CD14-positive monocyte (primary cell): ENCODE measurements around the gene MXRA5. TPM values are rescaled to one million over a fixed set of nuclear protein-coding genes. Genes with fewer than 3 reads are reported as not detected.

Source experiments
- DNase-seq, 3 donors: peaks; one replicate each; pipeline ENCODE4 v3.0.0-alpha.2; 2011 to 2022
- H2AFZ ChIP-seq: 2 replicates; pipeline ENCODE4 v1.6.0; 2012; ENCODE audit warnings: mild to moderate bottlenecking, low read depth, low read length, inconsistent platforms; ENCODE audit not compliant: insufficient read depth, poor library complexity, severe bottlenecking
- H3K27ac ChIP-seq, 2 donors: 1 replicate in 1 of 2; 2 replicates in 1 of 2; pipeline ENCODE4 v1.5.1; 2012 to 2013; ENCODE audit warnings: low read length in 2 of 2, control low read depth in 1 of 2, inconsistent platforms in 1 of 2, low read depth in 1 of 2, mild to moderate bottlenecking in 1 of 2
- H3K27me3 ChIP-seq, 2 donors: one replicate each; pipeline versions ENCODE4 v1.6.0 to v1.6.1; 2011 to 2013; ENCODE audit warnings: low read length in 2 of 2; ENCODE audit not compliant: control insufficient read depth in 2 of 2, insufficient read depth in 2 of 2
- H3K36me3 ChIP-seq, 2 donors: replicated peaks in 1 of 2; 1 replicate in 1 of 2; 2 replicates in 1 of 2; pipeline versions ENCODE4 v1.5.1 to v1.6.1; 2012 to 2013; ENCODE audit warnings: low read length in 2 of 2, control low read depth in 1 of 2, inconsistent platforms in 1 of 2, mild to moderate bottlenecking in 1 of 2; ENCODE audit not compliant: insufficient read depth in 2 of 2, control insufficient read depth in 1 of 2
- H3K4me1 ChIP-seq, 2 donors: 1 replicate in 1 of 2; 2 replicates in 1 of 2; pipeline versions ENCODE4 v1.5.1 to v1.6.1; 2012 to 2013; ENCODE audit warnings: low read length in 2 of 2, control low read depth in 1 of 2, inconsistent platforms in 1 of 2, mild to moderate bottlenecking in 1 of 2, moderate library complexity in 1 of 2; ENCODE audit not compliant: insufficient read depth in 2 of 2, control insufficient read depth in 1 of 2
- H3K4me2 ChIP-seq: replicated peaks from 2 replicates; pipeline ENCODE3; 2012; ENCODE audit warnings: low read length, moderate library complexity, mild to moderate bottlenecking; ENCODE audit not compliant: poor library complexity, severe bottlenecking; ENCODE audit errors: extremely low read depth
- H3K4me3 ChIP-seq, 3 experiments: fragments of 200-600 bp in 1 of 3; sonication (generic) in 1 of 3; replicated peaks in 1 of 3; 1 replicate in 2 of 3; 2 replicates in 1 of 3; pipeline ENCODE4 v1.5.1; 2011 to 2013; ENCODE audit warnings: low read length in 3 of 3, mild to moderate bottlenecking in 3 of 3, control low read depth in 2 of 3, low read depth in 2 of 3, inconsistent platforms in 1 of 3, moderate library complexity in 1 of 3
- H3K79me2 ChIP-seq: 2 replicates; pipeline ENCODE4 v1.6.0; 2012; ENCODE audit warnings: mild to moderate bottlenecking, control low read depth, inconsistent platforms, low read length, moderate library complexity; ENCODE audit not compliant: insufficient read depth
- H3K9ac ChIP-seq: 2 replicates; pipeline ENCODE4 v1.6.0; 2017; ENCODE audit warnings: low read length, mild to moderate bottlenecking; ENCODE audit not compliant: insufficient read depth, poor library complexity, severe bottlenecking
- H3K9me3 ChIP-seq, 2 donors: replicated peaks in 1 of 2; 1 replicate in 1 of 2; 2 replicates in 1 of 2; pipeline versions ENCODE4 v1.5.1 to v1.6.1; 2012 to 2013; ENCODE audit warnings: low read length in 2 of 2, control low read depth in 1 of 2; ENCODE audit not compliant: control insufficient read depth in 1 of 2, insufficient read depth in 1 of 2
- H4K20me1 ChIP-seq: 2 replicates; pipeline ENCODE4 v1.6.0; 2012; ENCODE audit warnings: mild to moderate bottlenecking, low read length, control low read depth, moderate library complexity; ENCODE audit not compliant: insufficient read depth
- H3K27ac Mint-ChIP-seq, 7 donors: one replicate each; pipeline ENCODE4 v1.8.0; 2020; ENCODE audit warnings: mild to moderate bottlenecking in 7 of 7, mixed read lengths in 7 of 7, moderate library complexity in 6 of 7, inconsistent platforms in 2 of 7
- H3K27me3 Mint-ChIP-seq, 3 donors: one replicate each; pipeline ENCODE4 v1.8.0; 2021 to 2022; ENCODE audit warnings: low read depth in 3 of 3, mild to moderate bottlenecking in 3 of 3, mixed read lengths in 3 of 3, moderate library complexity in 3 of 3, inconsistent platforms in 1 of 3
- H3K36me3 Mint-ChIP-seq, 2 donors: one replicate each; pipeline ENCODE4 v1.8.0; 2020; ENCODE audit warnings: mixed read lengths in 2 of 2, inconsistent platforms in 1 of 2, mild to moderate bottlenecking in 1 of 2
- H3K4me1 Mint-ChIP-seq: one replicate; pipeline ENCODE4 v1.8.0; 2020; ENCODE audit warnings: mild to moderate bottlenecking, mixed read lengths
- H3K4me3 Mint-ChIP-seq, 2 donors: one replicate each; pipeline ENCODE4 v1.8.0; 2020; ENCODE audit warnings: mild to moderate bottlenecking in 2 of 2, mixed read lengths in 2 of 2, moderate library complexity in 1 of 2
- H3K9me3 Mint-ChIP-seq, 7 donors: one replicate each; pipeline ENCODE4 v1.8.0; 2020 to 2022; ENCODE audit warnings: mixed read lengths in 7 of 7, mild to moderate bottlenecking in 6 of 7, moderate library complexity in 6 of 7, inconsistent platforms in 2 of 7
- WGBS: methylation state at CpG from one replicate; pipeline ENCODE4 v1.1.5; 2013; ENCODE audit warnings: missing lambda C conversion rate; ENCODE audit not compliant: insufficient coverage; 5-methylcytosine and 5-hydroxymethylcytosine counted together
- intact Hi-C, 2 donors: fragments of 100-400 bp; cut with micrococcal nuclease; formaldehyde crosslinking; loops; one replicate each; pipeline versions ENCODE4 v1.15.0 to v1.15.1; 2023
- polyA plus RNA-seq, 3 donors: library from polyadenylated mRNA; depleted of rRNA in 1 of 3; unstranded in 2 of 3; stranded (reverse) in 1 of 3; fragments of 300-500 nt in 2 of 3; fragments of >200 nt in 1 of 3; fragmentation: Illumina TruSeq in 2 of 3; gene quantifications; 1 replicate in 2 of 3; 2 replicates in 1 of 3; pipeline ENCODE4 v1.2.3, GENCODE V29; 2012 to 2021
- TF ChIP-seq, protein P1 (sequence below): fragments of 200-600 bp; IDR thresholded peaks from one replicate; pipeline ENCODE4 v1.8.0; 2022; ENCODE audit warnings: antibody characterized with exemption, mild to moderate bottlenecking

The MXRA5 gene
- polyA plus RNA-seq, 3 donors, result not detected

DNA sequence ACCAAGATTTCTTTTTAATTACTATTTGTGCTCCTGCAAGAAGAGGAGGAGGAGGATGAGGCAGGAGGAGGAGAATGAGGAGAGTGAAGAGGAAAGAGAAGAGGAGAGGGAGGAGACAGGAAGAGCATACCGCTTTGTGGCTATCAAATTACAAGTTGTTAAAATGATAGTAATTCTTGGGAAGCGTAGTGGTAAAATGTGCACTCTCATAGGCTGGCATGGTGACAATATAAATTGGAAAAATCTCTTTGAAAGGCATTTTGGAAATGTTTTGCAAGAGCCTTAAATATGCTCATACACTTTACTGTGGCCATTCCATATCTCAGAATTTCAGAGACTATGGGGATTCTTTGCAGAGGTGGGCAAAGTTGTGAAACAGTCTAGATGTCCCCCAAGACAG is 53.2 kb downstream of the MXRA5 start:
- peaks cover 0 to 2% (median 0%) of the 10 kb centered on the region in 7 donors for H3K9me3 Mint-ChIP-seq

DNA sequence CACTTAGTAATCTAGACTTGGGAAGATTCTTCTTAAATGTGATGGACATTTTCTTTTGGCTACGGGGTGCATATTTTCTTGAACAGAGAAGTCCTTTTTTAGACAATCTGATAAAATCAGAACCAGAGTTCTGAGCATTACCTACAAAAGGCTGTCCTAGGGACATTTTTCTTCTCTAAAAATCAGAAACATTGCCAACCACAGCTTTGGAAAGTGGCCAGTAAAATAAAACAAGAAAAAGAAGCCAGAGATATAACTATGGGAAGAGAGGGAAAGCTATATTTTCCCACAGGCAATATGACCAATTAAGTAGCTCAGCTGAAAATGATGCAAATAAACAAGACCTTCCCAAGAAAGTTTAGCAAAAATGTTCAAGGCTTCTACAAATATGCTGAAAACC is 55.9 kb downstream of the MXRA5 start:
- H3K4me3 ChIP-seq, result no peak overlapping the region
- no peaks in the 10 kb centered on the region for H3K4me1 ChIP-seq
- no peaks in the 10 kb centered on the region for H3K36me3 ChIP-seq
- DNase-seq, result no peak
- no peaks in the 10 kb centered on the region for H3K9me3 ChIP-seq
- no peak overlapping the region for H3K4me2 ChIP-seq
- H3K27ac Mint-ChIP-seq, result no peak overlapping the region
- no peak overlapping the region for H3K4me3 Mint-ChIP-seq
- no peaks in the 10 kb centered on the region for H4K20me1 ChIP-seq
- WGBS, result no CpG with 5 or more reads among the region's 1 CpG
- H3K9ac ChIP-seq, result no peak overlapping the region
- H2AFZ ChIP-seq, result no peak overlapping the region
- H3K4me1 Mint-ChIP-seq, result no peaks in the 10 kb centered on the region
- peaks cover 1 to 4% (median 3%) of the 10 kb centered on the region in 3 donors for H3K27me3 Mint-ChIP-seq
- intact Hi-C loops, result no loop called here
- no peaks in the 10 kb centered on the region for H3K79me2 ChIP-seq
- no peaks in the 10 kb centered on the region for H3K36me3 Mint-ChIP-seq
- H3K9me3 Mint-ChIP-seq, result peaks cover 0 to 3% (median 0%) of the 10 kb centered on the region in 7 donors
- no peaks in the 10 kb centered on the region for H3K27me3 ChIP-seq
- TF ChIP-seq, protein P1, sequence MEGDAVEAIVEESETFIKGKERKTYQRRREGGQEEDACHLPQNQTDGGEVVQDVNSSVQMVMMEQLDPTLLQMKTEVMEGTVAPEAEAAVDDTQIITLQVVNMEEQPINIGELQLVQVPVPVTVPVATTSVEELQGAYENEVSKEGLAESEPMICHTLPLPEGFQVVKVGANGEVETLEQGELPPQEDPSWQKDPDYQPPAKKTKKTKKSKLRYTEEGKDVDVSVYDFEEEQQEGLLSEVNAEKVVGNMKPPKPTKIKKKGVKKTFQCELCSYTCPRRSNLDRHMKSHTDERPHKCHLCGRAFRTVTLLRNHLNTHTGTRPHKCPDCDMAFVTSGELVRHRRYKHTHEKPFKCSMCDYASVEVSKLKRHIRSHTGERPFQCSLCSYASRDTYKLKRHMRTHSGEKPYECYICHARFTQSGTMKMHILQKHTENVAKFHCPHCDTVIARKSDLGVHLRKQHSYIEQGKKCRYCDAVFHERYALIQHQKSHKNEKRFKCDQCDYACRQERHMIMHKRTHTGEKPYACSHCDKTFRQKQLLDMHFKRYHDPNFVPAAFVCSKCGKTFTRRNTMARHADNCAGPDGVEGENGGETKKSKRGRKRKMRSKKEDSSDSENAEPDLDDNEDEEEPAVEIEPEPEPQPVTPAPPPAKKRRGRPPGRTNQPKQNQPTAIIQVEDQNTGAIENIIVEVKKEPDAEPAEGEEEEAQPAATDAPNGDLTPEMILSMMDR, result no peak
- no peak overlapping the region for H3K27ac ChIP-seq

More for the DNA sequence above, 53.2 kb downstream of the MXRA5 start:
- H3K4me1 ChIP-seq, result no peaks in the 10 kb centered on the region
- no peak overlapping the region for H3K27ac ChIP-seq
- H3K9ac ChIP-seq, result no peak overlapping the region
- H2AFZ ChIP-seq, result no peak overlapping the region
- no peak overlapping the region for H3K4me2 ChIP-seq
- H3K27me3 ChIP-seq, result no peaks in the 10 kb centered on the region
- H4K20me1 ChIP-seq, result no peaks in the 10 kb centered on the region
- Mint-ChIP-seq H3K4me3 (no peak overlapping the region), H3K4me1 (no peaks in the 10 kb centered on the region), H3K36me3 (no peaks in the 10 kb centered on the region), H3K27me3 (peaks cover 1 to 4% (median 3%) of the 10 kb centered on the region in 3 donors), H3K27ac (no peak overlapping the region)
- no CpG with 5 or more reads among the region's 2 CpGs for WGBS
- no peaks in the 10 kb centered on the region for H3K79me2 ChIP-seq
- no peak overlapping the region for H3K4me3 ChIP-seq
- no peaks in the 10 kb centered on the region for H3K36me3 ChIP-seq
- TF ChIP-seq, protein P1, result no peak
- no peaks in the 10 kb centered on the region for H3K9me3 ChIP-seq
- intact Hi-C loops, result no loop called here
- DNase-seq, result no peak
